Tibial nerve (tissue), 4 donors: Measurements from ENCODE around the gene PLXNC1. TPM values are rescaled to one million over a fixed set of nuclear protein-coding genes. Genes with fewer than 3 reads are reported as not detected.

Experiments
- DNase-seq, 2 donors: peaks; one replicate each; pipeline ENCODE4 v3.0.0-alpha.2; 2019; ENCODE audit warnings: low spot score in 2 of 2
- H3K27ac ChIP-seq, 4 donors: fragments of 200-600 bp; sonication (generic) in 3 of 4; one replicate each; pipeline ENCODE4 v1.5.1; 2017 to 2019; ENCODE audit warnings: mild to moderate bottlenecking in 1 of 4
- H3K27me3 ChIP-seq, 2 donors: fragments of 200-600 bp; sonication (generic) in 1 of 2; one replicate each; pipeline versions ENCODE4 v1.5.1 to v1.6.0; 2017 to 2019
- H3K36me3 ChIP-seq, 3 donors: fragments of 200-600 bp; sonication (generic); one replicate each; pipeline ENCODE4 v1.5.1; 2018 to 2019
- H3K4me1 ChIP-seq, 4 donors: fragments of 200-600 bp; sonication (generic) in 3 of 4; one replicate each; pipeline ENCODE4 v1.5.1; 2017 to 2019
- H3K4me3 ChIP-seq, 4 donors: fragments of 200-600 bp; sonication (generic) in 3 of 4; one replicate each; pipeline ENCODE4 v1.5.1; 2017 to 2019; ENCODE audit warnings: mild to moderate bottlenecking in 1 of 4, moderate library complexity in 1 of 4
- H3K9me3 ChIP-seq, 4 donors: fragments of 200-600 bp; sonication (generic) in 3 of 4; one replicate each; pipeline ENCODE4 v1.5.1; 2017 to 2019
- CTCF ChIP-seq, 5 experiments: fragments of 200-600 bp in 3 of 5; fragments of 450-650 bp in 2 of 5; sonication (generic) in 3 of 5; IDR thresholded peaks; one replicate each; pipeline ENCODE4 v1.5.1; 2016 to 2019; ENCODE audit warnings: antibody characterized with exemption in 5 of 5, mild to moderate bottlenecking in 3 of 5, moderate library complexity in 2 of 5
- EP300 ChIP-seq, 2 donors: sonication (generic); formaldehyde crosslinking; IDR thresholded peaks; one replicate each; pipeline ENCODE4 v1.6.1; 2017; ENCODE audit warnings: antibody characterized with exemption in 2 of 2, mild to moderate bottlenecking in 1 of 2
- POLR2A ChIP-seq, 2 donors: fragments of 450-650 bp; IDR thresholded peaks; one replicate each; pipeline ENCODE4 v1.6.1; 2017; ENCODE audit warnings: antibody characterized with exemption in 2 of 2, mild to moderate bottlenecking in 2 of 2, moderate library complexity in 2 of 2
- WGBS, 2 donors: methylation state at CpG; one replicate each; pipeline ENCODE4 v1.1.5; 2018; 5-methylcytosine and 5-hydroxymethylcytosine counted together
- total RNA-seq, 4 donors: library from RNA; depleted of rRNA; stranded (reverse); fragments of >200 nt; gene quantifications; one replicate each; pipeline ENCODE4 v1.1.0, GENCODE V29; 2016

Gene PLXNC1
- total RNA-seq, 4 donors from 2014 or later: 9.0 to 20.8 (median 11.4) TPM

- TF ChIP-seq EP300 (IDR thresholded peaks at IDR 0.05): no peak
- no peak for TF ChIP-seq POLR2A (IDR thresholded peaks at IDR 0.05)
- TF ChIP-seq CTCF (IDR thresholded peaks at IDR 0.05): no peak
- Histone ChIP-seq H3K27ac (peak overlapping the region in 2 of 4 donors; percentile 84 to 90), H3K9me3 (no peaks in the 10 kb centered on the region), H3K27me3 (no peaks in the 10 kb centered on the region), H3K4me3 (no peak overlapping the region), H3K4me1 (peaks cover 0 to 65% (median 21%) of the 10 kb centered on the region in 4 donors), H3K36me3 (no peaks in the 10 kb centered on the region)
- no peak for DNase-seq
- 60 to 66% methylated on average over 20 of the region's 20 CpGs for WGBS, 2 donors
Observed at GRCh38 chr12:94263905-94264561, 115.7 kb downstream of the PLXNC1 start.

DNA sequence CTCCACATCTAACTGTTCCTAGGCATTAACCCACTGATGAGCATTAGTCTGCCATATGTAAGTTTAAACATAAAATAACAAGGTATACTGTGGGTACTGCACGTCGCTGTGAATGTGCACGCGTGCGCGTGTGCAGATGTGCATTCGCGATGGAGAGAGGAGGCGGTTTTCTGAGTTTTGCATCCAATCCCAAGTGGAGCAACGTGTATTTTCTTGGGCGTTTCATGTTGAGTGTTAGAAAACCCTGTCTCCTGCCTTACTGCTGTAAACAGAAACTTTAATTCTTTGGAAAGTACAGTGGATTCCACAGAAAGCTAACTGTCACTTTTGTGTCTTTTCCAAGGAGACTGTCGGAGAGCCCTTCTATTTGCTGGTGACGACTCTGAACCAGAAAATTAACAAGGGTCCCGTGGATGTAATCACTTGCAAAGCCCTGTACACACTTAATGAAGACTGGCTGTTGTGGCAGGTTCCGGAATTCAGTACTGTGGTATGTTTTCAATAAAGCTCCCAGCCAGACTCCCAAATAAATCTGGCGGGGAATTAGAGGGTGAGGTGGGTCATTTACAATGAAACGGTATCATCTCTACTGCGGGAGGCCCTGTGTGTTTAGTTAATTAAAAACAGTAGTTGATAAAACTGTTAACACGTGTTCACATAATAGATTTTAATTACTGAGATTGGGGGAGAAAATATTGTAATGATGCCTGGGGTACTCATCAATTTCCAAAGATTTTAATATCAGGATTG is 116.5 kb downstream of the PLXNC1 start:
- Histone ChIP-seq H3K4me1 (peaks cover 0 to 65% (median 21%) of the 10 kb centered on the region in 4 donors), H3K27me3 (no peaks in the 10 kb centered on the region), H3K36me3 (no peaks in the 10 kb centered on the region), H3K9me3 (no peaks in the 10 kb centered on the region), H3K4me3 (no peak overlapping the region), H3K27ac (peak overlapping the region in 1 of 4 donors; percentile 58)
- TF ChIP-seq EP300 (IDR thresholded peaks at IDR 0.05) (no peak), CTCF (IDR thresholded peaks at IDR 0.05) (no peak), POLR2A (IDR thresholded peaks at IDR 0.05) (no peak)
- no peak for DNase-seq
- 85 to 87% methylated on average over 19 of the region's 19 CpGs for WGBS, 2 donors

- H3K9me3 ChIP-seq: no peaks in the 10 kb centered on the region
- no peaks in the 10 kb centered on the region for H3K27me3 ChIP-seq
- H3K4me1 ChIP-seq: peaks cover 0 to 65% (median 21%) of the 10 kb centered on the region in 4 donors
- peak overlapping the region in 2 of 4 donors; percentile 58 to 88 for H3K27ac ChIP-seq
- 60 to 61% methylated on average over 7 of the region's 7 CpGs for WGBS, 2 donors
- H3K36me3 ChIP-seq: no peaks in the 10 kb centered on the region
- H3K4me3 ChIP-seq: no peak overlapping the region
- TF ChIP-seq CTCF (IDR thresholded peaks at IDR 0.05): no peak
- TF ChIP-seq POLR2A (IDR thresholded peaks at IDR 0.05): no peak
- peak in 1 of 2 donors; percentile 19 for TF ChIP-seq EP300 (IDR thresholded peaks at IDR 0.05)
- no peak for DNase-seq
Observed at GRCh38 chr12:94265539-94265938, 117.2 kb downstream of the PLXNC1 start.

- Histone ChIP-seq H3K9me3 (no peaks in the 10 kb centered on the region), H3K27me3 (no peaks in the 10 kb centered on the region), H3K4me3 (no peak overlapping the region), H3K27ac (peak overlapping the region in 3 of 4 donors; percentile 50 to 88 (median 83)), H3K4me1 (peaks cover 0 to 64% (median 21%) of the 10 kb centered on the region in 4 donors), H3K36me3 (no peaks in the 10 kb centered on the region)
- TF ChIP-seq CTCF (IDR thresholded peaks at IDR 0.05) (no peak), POLR2A (IDR thresholded peaks at IDR 0.05) (no peak), EP300 (IDR thresholded peaks at IDR 0.05) (no peak)
- WGBS, 2 donors: 79 to 84% methylated on average over 14 of the region's 14 CpGs
- DNase-seq: no peak
Observed at GRCh38 chr12:94265966-94266745, 117.8 kb downstream of the PLXNC1 start.
